ENCODE data around the gene ELL.

DNA sequence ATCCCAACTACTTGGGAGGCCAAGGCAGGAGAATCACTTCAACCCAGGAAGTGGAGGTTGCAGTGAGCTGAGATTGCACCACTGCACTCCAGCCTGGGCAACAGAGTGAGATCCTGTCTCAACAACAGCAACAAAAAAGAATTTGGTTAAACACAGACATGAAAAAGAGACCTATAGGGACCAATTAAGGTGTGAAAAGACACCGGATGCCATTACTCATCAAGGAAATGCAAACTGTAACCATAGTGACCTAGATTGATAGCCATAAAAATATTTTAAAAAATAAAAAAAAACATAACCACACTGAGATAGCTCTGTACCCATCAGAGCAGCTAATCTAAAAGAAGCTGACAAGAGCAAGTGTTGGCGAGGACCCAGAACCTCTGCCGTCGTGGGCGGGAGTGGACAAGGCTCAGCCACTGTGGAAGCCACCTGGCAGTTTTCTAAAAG is 46.8 kb downstream of the ELL start:
- no peak for TF ChIP-seq CTCF (IDR thresholded peaks at IDR 0.05; ENCODE audit: insufficient read depth, low read length, poor library complexity, severe bottlenecking)
- TF ChIP-seq EZH2phosphoT487 (conservative IDR thresholded peaks at IDR 0.05; ENCODE audit: low read length) = no peak
